ENCODE measurements around the gene HLTF. TPM values are rescaled to one million over a fixed set of nuclear protein-coding genes. Genes with fewer than 3 reads are reported as not detected.
A peak's percentile ranks its signal among the peaks of the same experiment; 100 is the strongest.

The HLTF gene, protein sequence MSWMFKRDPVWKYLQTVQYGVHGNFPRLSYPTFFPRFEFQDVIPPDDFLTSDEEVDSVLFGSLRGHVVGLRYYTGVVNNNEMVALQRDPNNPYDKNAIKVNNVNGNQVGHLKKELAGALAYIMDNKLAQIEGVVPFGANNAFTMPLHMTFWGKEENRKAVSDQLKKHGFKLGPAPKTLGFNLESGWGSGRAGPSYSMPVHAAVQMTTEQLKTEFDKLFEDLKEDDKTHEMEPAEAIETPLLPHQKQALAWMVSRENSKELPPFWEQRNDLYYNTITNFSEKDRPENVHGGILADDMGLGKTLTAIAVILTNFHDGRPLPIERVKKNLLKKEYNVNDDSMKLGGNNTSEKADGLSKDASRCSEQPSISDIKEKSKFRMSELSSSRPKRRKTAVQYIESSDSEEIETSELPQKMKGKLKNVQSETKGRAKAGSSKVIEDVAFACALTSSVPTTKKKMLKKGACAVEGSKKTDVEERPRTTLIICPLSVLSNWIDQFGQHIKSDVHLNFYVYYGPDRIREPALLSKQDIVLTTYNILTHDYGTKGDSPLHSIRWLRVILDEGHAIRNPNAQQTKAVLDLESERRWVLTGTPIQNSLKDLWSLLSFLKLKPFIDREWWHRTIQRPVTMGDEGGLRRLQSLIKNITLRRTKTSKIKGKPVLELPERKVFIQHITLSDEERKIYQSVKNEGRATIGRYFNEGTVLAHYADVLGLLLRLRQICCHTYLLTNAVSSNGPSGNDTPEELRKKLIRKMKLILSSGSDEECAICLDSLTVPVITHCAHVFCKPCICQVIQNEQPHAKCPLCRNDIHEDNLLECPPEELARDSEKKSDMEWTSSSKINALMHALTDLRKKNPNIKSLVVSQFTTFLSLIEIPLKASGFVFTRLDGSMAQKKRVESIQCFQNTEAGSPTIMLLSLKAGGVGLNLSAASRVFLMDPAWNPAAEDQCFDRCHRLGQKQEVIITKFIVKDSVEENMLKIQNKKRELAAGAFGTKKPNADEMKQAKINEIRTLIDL
- 10 to 100 TPM; 40.9 to 53.1 (median 47.7) TPM for total RNA-seq

DNA sequence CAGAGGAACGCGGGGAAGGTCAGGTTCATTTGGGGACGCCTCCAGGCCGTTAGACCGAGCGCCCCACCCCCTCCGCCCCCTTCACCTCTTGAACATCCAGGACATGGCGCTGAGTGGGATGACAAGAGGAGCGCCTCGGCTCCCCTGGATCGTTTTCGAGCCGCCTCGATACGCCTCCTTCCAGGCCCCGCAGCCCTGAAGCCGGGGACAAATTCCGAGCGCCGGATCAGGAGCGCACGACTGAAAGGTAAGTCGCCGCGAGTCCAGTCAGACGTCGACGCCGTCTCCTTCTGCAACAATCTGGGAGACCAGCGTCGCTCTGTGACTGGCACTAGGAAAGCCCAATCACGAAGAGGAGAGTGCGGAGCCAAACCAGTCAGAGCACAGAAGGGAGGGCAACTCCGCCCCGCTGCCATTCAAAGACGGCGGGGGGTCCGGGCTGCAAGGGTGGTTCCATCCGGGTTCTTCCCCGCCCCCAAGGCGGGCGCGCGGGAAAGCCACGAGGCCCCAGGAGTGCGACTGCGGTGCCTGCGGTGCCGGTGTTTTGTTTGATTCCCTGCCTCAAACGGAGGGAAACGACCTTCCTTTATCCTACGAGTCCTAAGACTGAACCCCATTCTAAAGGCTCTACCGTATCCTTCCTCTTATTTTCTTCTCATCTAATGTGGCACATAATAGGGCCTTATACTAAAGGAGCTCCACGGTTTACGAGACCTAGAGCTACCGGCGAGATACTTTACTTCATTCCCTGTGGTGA lies at the start of gene HLTF:
TSS of gene HLTF (minus strand) at position 302 of the 757 bp plus-strand sequence. CDS start at position 105, 197 bp downstream.
- H3K4me3 ChIP-seq (replicated peaks in 1 of 3) = peak within 1 kb of the TSS; percentile 37 to 74 (median 70)
- H3K9me3 ChIP-seq = no peaks in the 10 kb centered on the region
- DNase-seq = peak; percentile 95 to 96
- peaks cover 6 to 8% of the 10 kb centered on the region in 2 donors for H3K4me1 ChIP-seq
- intact Hi-C loops (cut with DNase I) = no loop called here
- no peaks in the 10 kb centered on the region for H3K27me3 ChIP-seq
- WGBS, 2 donors = 12 to 39% methylated on average over 12 to 48 of the region's 57 CpGs
- H3K27ac ChIP-seq = peak within 1 kb of the TSS; percentile 63 to 85 (median 82)
- TF ChIP-seq POLR2A (IDR thresholded peaks at IDR 0.05) = peak in 1 of 2 donors; percentile 87
- TF ChIP-seq, protein P1, sequence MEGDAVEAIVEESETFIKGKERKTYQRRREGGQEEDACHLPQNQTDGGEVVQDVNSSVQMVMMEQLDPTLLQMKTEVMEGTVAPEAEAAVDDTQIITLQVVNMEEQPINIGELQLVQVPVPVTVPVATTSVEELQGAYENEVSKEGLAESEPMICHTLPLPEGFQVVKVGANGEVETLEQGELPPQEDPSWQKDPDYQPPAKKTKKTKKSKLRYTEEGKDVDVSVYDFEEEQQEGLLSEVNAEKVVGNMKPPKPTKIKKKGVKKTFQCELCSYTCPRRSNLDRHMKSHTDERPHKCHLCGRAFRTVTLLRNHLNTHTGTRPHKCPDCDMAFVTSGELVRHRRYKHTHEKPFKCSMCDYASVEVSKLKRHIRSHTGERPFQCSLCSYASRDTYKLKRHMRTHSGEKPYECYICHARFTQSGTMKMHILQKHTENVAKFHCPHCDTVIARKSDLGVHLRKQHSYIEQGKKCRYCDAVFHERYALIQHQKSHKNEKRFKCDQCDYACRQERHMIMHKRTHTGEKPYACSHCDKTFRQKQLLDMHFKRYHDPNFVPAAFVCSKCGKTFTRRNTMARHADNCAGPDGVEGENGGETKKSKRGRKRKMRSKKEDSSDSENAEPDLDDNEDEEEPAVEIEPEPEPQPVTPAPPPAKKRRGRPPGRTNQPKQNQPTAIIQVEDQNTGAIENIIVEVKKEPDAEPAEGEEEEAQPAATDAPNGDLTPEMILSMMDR (IDR thresholded peaks at IDR 0.05) = no peak
- no peaks in the 10 kb centered on the region for H3K36me3 ChIP-seq

DNA sequence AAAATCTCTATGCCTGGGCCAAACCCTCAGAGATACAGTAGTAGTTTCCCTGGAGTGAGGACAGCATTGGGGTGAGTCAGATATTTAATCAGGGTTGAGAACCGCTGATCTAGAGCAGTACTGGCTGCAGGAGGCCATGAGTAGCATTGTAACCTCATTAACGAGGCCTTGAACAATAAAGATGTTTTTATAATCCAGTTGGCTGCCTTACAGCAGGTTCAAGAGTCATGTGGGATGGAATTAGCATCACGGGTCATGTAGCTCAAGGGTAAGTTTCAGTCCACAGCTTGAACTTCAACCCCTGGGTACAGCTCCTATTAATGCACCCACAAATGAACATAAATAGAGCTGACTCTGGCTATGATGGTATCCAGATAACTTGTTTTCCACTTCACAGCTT lies 48.2 kb upstream of the HLTF start:
- intact Hi-C loops (cut with DNase I) = no loop called here
- H3K4me3 ChIP-seq (replicated peaks in 1 of 3) = no peak overlapping the region
- no peaks in the 10 kb centered on the region for H3K27me3 ChIP-seq
- WGBS, 2 donors = 16 to 30% methylated on average over 3 of the region's 3 CpGs
- H3K36me3 ChIP-seq = no peaks in the 10 kb centered on the region
- DNase-seq = no peak
- peak overlapping the region in 2 of 3 donors; percentile 24 to 32 for H3K27ac ChIP-seq
- peaks cover 31 to 36% of the 10 kb centered on the region in 2 donors for H3K4me1 ChIP-seq
- H3K9me3 ChIP-seq = no peaks in the 10 kb centered on the region
- TF ChIP-seq, protein P1 (IDR thresholded peaks at IDR 0.05) = no peak
- no peak for TF ChIP-seq POLR2A (IDR thresholded peaks at IDR 0.05)

DNA sequence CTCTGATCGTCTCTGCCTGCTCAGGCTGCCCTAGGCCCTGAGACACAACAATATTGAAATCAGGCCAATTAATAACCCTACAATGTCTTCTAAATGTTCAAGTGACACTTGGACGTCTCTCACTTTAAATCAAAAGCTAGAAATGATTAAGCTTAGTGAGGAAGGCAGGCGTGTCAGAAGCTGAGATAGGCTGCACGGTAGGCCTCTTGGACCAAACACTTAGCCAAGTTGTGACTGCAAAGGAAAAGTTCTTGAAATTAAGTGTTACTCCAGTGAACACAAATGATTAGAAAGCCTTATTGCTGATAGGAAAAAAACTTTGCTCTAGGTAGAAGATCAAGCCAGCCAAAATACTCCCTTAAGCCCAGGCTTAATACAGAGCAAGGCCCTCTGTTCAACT lies 45.3 kb upstream of the HLTF start:
- H3K27ac ChIP-seq = peak overlapping the region; percentile 34 to 85 (median 63)

More for the DNA sequence above, 45.3 kb upstream of the HLTF start:
- DNase-seq = peak; percentile 42 to 44
- Histone ChIP-seq H3K4me1 (peaks cover 31 to 36% of the 10 kb centered on the region in 2 donors), H3K9me3 (no peaks in the 10 kb centered on the region), H3K27me3 (no peaks in the 10 kb centered on the region), H3K36me3 (no peaks in the 10 kb centered on the region), H3K4me3 (replicated peaks in 1 of 3) (no peak overlapping the region)
- intact Hi-C loops (cut with DNase I) = no loop called here
- TF ChIP-seq, protein P1 (IDR thresholded peaks at IDR 0.05) = no peak
- TF ChIP-seq POLR2A (IDR thresholded peaks at IDR 0.05) = no peak
- 23 to 31% methylated on average over 4 of the region's 4 CpGs for WGBS, 2 donors

Data from thyroid gland (tissue), 4 donors.